ENCODE measurements around the gene MRPS18A. TPM values are rescaled to one million over a fixed set of nuclear protein-coding genes. Genes with fewer than 3 reads are reported as not detected.

The MRPS18A gene
- total and polyA plus RNA-seq, 9 donors = 21.9 to 45.0 (median 29.8) TPM

DNA sequence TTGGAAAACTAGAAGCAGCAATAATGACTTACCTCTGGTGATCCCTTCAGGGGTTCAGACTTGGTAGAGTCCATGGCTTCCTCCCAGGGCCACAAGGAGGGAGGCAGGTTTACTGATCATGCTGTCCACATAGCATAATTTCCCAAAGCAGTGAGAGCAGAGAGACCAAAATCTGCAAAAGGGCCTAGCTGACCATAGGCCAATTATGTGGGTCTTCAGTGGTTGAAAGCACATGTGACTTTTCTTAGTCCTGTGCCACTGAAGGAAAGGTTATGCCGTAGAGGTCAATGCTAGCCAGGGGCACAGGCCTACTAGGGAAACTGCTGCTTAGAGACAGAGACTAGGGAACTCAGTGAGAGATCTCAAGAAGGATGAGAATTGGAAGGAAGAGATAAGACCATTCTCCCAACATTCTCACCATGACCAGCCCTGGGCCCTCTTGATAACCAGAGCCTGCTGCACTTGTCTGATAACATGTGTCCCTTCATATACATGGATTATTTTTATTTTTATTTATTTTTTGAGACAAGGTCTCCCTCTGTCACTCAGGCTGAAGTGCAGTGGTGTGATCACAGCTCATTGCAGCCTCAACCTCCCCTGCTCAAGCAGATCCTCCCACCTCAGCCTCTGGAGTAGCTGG is 56.5 kb downstream of the MRPS18A start:
- Histone ChIP-seq H3K27me3 (no peaks in the 10 kb centered on the region), H3K4me1 (ENCODE audit: insufficient read depth) (peaks cover 6% of the 10 kb centered on the region), H3K4me3 (no peak overlapping the region), H3K36me3 (no peaks in the 10 kb centered on the region), H3K27ac (no peak overlapping the region), H3K9me3 (no peaks in the 10 kb centered on the region)
- DNase-seq = peak in 1 of 5 donors; percentile 25
- TF ChIP-seq CTCF (IDR thresholded peaks at IDR 0.05) (no peak), POLR2A (IDR thresholded peaks at IDR 0.05) (no peak)
- intact Hi-C loops (cut with DNase I) = no loop called here
- 91 to 96% (median 92%) methylated on average over 1 of the region's 1 CpG for WGBS, 3 donors

GRCh38 chr6:43629505-43630300 is 57.9 kb downstream of the MRPS18A start:
- Histone ChIP-seq H3K27ac (peak overlapping the region; percentile 80 to 84), H3K9me3 (no peaks in the 10 kb centered on the region), H3K27me3 (no peaks in the 10 kb centered on the region), H3K36me3 (no peaks in the 10 kb centered on the region), H3K4me3 (peak overlapping the region; percentile 100), H3K4me1 (ENCODE audit: insufficient read depth) (peaks cover 6% of the 10 kb centered on the region)
- 0% methylated on average over 41 of the region's 41 CpGs for WGBS, 3 donors
- peak; percentile 93 to 97 (median 95) for DNase-seq
- TF ChIP-seq POLR2A (IDR thresholded peaks at IDR 0.05) (peak; percentile 60), EP300 (IDR thresholded peaks at IDR 0.05) (no peak)
- intact Hi-C loops (cut with DNase I) = no loop called here

DNA sequence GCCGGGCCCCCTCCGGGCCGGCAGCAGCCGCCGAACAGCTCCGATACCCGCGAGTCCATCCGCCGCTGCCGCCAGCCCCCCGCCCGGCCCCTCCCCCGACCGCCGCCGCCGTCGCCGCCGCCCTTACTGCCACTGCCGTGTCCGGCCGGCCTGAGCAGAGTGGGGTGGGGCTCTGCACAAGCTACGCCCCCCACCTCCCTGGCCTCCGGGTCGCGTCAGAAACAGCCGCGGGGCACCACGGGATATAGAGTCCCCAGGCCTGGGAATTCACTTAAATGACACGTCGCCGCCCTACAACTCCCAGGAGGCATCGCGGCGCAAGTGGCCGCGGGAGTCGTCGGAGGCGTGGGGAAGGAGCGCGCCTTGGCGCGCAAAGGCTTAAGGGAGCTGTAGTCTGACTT is 58.5 kb downstream of the MRPS18A start, which contains the start of gene GTPBP2:
Gene GTPBP2, minus strand, starts transcription at position 161 of the 401 bp plus-strand sequence. Its CDS starts 102 bp downstream, at position 59.
- DNase-seq = peak; percentile 97 to 99 (median 98)
- Histone ChIP-seq H3K4me3 (peak within 1 kb of the TSS; percentile 100), H3K27me3 (no peaks in the 10 kb centered on the region), H3K9me3 (no peaks in the 10 kb centered on the region), H3K27ac (peak within 1 kb of the TSS; percentile 80 to 84), H3K4me1 (ENCODE audit: insufficient read depth) (peaks cover 6% of the 10 kb centered on the region), H3K36me3 (no peaks in the 10 kb centered on the region)
- WGBS, 3 donors = 0% methylated on average over 27 to 46 of the region's 46 CpGs
- intact Hi-C loops (cut with DNase I) = no loop called here
- TF ChIP-seq EP300 (IDR thresholded peaks at IDR 0.05) (no peak), POLR2A (IDR thresholded peaks at IDR 0.05) (no peak), CTCF (IDR thresholded peaks at IDR 0.05) (no peak)

GRCh38 chr6:43628393-43629103 is 59.0 kb downstream of the MRPS18A start:
- Histone ChIP-seq H3K4me1 (ENCODE audit: insufficient read depth) (peaks cover 6% of the 10 kb centered on the region), H3K36me3 (no peaks in the 10 kb centered on the region), H3K27me3 (no peaks in the 10 kb centered on the region), H3K9me3 (no peaks in the 10 kb centered on the region), H3K27ac (peak overlapping the region; percentile 72 to 83), H3K4me3 (peak overlapping the region; percentile 100)
- TF ChIP-seq CTCF (IDR thresholded peaks at IDR 0.05) (no peak), EP300 (IDR thresholded peaks at IDR 0.05) (no peak), POLR2A (IDR thresholded peaks at IDR 0.05) (no peak)
- 0 to 1% (median 0%) methylated on average over 25 of the region's 25 CpGs for WGBS, 3 donors
- intact Hi-C loops (cut with DNase I) = no loop called here
- DNase-seq = peak; percentile 49 to 73 (median 59)
